IMR-90 (cell line): ENCODE results near the gene SLC16A7. TPM values are rescaled to one million over a fixed set of nuclear protein-coding genes. Genes with fewer than 3 reads are reported as not detected.

Source experiments
- ATAC-seq: fragments of 200-7000 bp; cut with Tn5 transposase; 2 replicates; pipeline ENCODE4 v1.9.1; 2020; ENCODE audit warnings: low read depth, mild to moderate bottlenecking, moderate library complexity
- BruUV-seq: library from RNA; stranded (reverse); fragments of 400-500 nt; replicated peaks from 2 replicates; lab custom pipeline; 2021; lab: Mats Ljungman, UMichigan
- CTCF ChIA-PET: fragments of 300-600 bp; formaldehyde crosslinking; extraction: SDS; loops from one replicate; lab custom pipeline; 2021; ENCODE audit warnings: antibody characterized with exemption; lab: Yijun Ruan, JAX
- POLR2A ChIA-PET: fragments of 300-600 bp; sonication (Branson Sonifier 250); formaldehyde crosslinking; loops from one replicate; lab custom pipeline; 2022; ENCODE audit warnings: antibody characterized with exemption; ENCODE audit not compliant: unreplicated experiment; lab: Charles Lee
- DNase-seq: peaks from one replicate; pipeline ENCODE4 v3.0.0; 2013
- H2AFZ ChIP-seq: replicated peaks from 2 replicates; pipeline ENCODE3; 2013; ENCODE audit warnings: low read length, mild to moderate bottlenecking; ENCODE audit not compliant: poor library complexity
- H2AK5ac ChIP-seq: 2 replicates; pipeline ENCODE4 v1.6.1; 2013; ENCODE audit warnings: low read depth, low read length, inconsistent platforms
- H2AK9ac ChIP-seq: replicated peaks from 2 replicates; pipeline ENCODE3; 2013; ENCODE audit warnings: mild to moderate bottlenecking, low read depth, low read length, moderate library complexity; ENCODE audit not compliant: poor library complexity
- H2BK120ac ChIP-seq: 2 replicates; pipeline ENCODE4 v1.6.1; 2013; ENCODE audit warnings: low read depth, low read length, inconsistent platforms
- H2BK15ac ChIP-seq: 3 replicates; pipeline ENCODE4 v1.6.1; 2013; ENCODE audit warnings: low read depth, low read length, inconsistent platforms
- H2BK20ac ChIP-seq: 2 replicates; pipeline ENCODE4 v1.6.1; 2013; ENCODE audit warnings: low read depth, mild to moderate bottlenecking, inconsistent platforms, low read length, moderate library complexity
- H2BK5ac ChIP-seq: 2 replicates; pipeline ENCODE4 v1.6.1; 2013; ENCODE audit warnings: mild to moderate bottlenecking, low read depth, low read length, inconsistent platforms; ENCODE audit not compliant: poor library complexity, severe bottlenecking
- H3K14ac ChIP-seq: replicated peaks from 2 replicates; pipeline ENCODE4 v1.6.1; 2013; ENCODE audit warnings: low read depth, low read length, inconsistent platforms
- H3K18ac ChIP-seq: 2 replicates; pipeline ENCODE4 v1.6.1; 2013; ENCODE audit warnings: low read depth, low read length, control low read depth
- H3K23ac ChIP-seq: 2 replicates; pipeline ENCODE4 v1.6.1; 2013; ENCODE audit warnings: low read depth, low read length, inconsistent platforms
- H3K27ac ChIP-seq: 2 replicates; pipeline ENCODE4 v1.5.1; 2013; ENCODE audit warnings: mild to moderate bottlenecking, control low read depth, low read length; ENCODE audit not compliant: insufficient read depth
- H3K27me3 ChIP-seq: 2 replicates; pipeline ENCODE4 v1.6.1; 2013; ENCODE audit warnings: low read length; ENCODE audit not compliant: control insufficient read depth, insufficient read depth
- H3K36me3 ChIP-seq: 2 replicates; pipeline ENCODE4 v1.6.1; 2013; ENCODE audit warnings: low read length, mixed read lengths; ENCODE audit not compliant: control insufficient read depth, insufficient read depth
- H3K4ac ChIP-seq: 2 replicates; pipeline ENCODE4 v1.6.1; 2013; ENCODE audit warnings: low read depth, low read length, inconsistent platforms
- H3K4me1 ChIP-seq: 2 replicates; pipeline ENCODE4 v1.6.1; 2013; ENCODE audit warnings: low read length, mixed read lengths; ENCODE audit not compliant: control insufficient read depth, insufficient read depth
- H3K4me2 ChIP-seq: 2 replicates; pipeline ENCODE4 v1.6.1; 2013; ENCODE audit warnings: low read depth, mild to moderate bottlenecking, control low read depth, low read length, moderate library complexity
- H3K4me3 ChIP-seq: 2 replicates; pipeline ENCODE4 v1.5.1; 2013; ENCODE audit warnings: low read depth, mild to moderate bottlenecking, control low read depth, low read length, moderate library complexity; ENCODE audit not compliant: insufficient read depth
- H3K56ac ChIP-seq: 2 replicates; pipeline ENCODE4 v1.6.1; 2013; ENCODE audit warnings: low read length, inconsistent platforms; ENCODE audit not compliant: insufficient read depth; ENCODE audit errors: extremely low read depth
- H3K79me1 ChIP-seq, 2 experiments: 2 replicates each; pipeline ENCODE4 v1.6.1; 2013; ENCODE audit warnings: low read length in 2 of 2, inconsistent platforms in 1 of 2, low read depth in 1 of 2
- H3K9ac ChIP-seq: 2 replicates; pipeline ENCODE4 v1.6.1; 2013; ENCODE audit warnings: low read depth, low read length, control low read depth
- H3K9me1 ChIP-seq: 2 replicates; pipeline ENCODE4 v1.6.1; 2013; ENCODE audit warnings: low read length, inconsistent platforms; ENCODE audit not compliant: insufficient read depth
- H3K9me3 ChIP-seq: 2 replicates; pipeline ENCODE4 v1.6.1; 2013; ENCODE audit warnings: low read length; ENCODE audit not compliant: control insufficient read depth, insufficient read depth
- H4K20me1 ChIP-seq: 2 replicates; pipeline ENCODE4 v1.6.1; 2013; ENCODE audit warnings: low read length, inconsistent platforms; ENCODE audit not compliant: insufficient read depth
- H4K5ac ChIP-seq: 2 replicates; pipeline ENCODE4 v1.6.1; 2013; ENCODE audit warnings: mild to moderate bottlenecking, low read depth, low read length, control low read depth
- H4K8ac ChIP-seq, 2 experiments: 2 replicates each; pipeline ENCODE4 v1.6.1; 2013; ENCODE audit warnings: low read depth in 2 of 2, low read length in 2 of 2, control low read depth in 1 of 2, inconsistent platforms in 1 of 2
- H4K91ac ChIP-seq: 2 replicates; pipeline ENCODE4 v1.6.1; 2013; ENCODE audit warnings: low read depth, low read length, inconsistent platforms; ENCODE audit not compliant: insufficient read depth
- BHLHE40 ChIP-seq: fragments of 150-350 bp; IDR thresholded peaks from 2 replicates; pipeline ENCODE4 v1.6.1; 2016; ENCODE audit warnings: mild to moderate bottlenecking, low read depth, low read length
- CEBPB ChIP-seq: IDR thresholded peaks from 2 replicates; pipeline ENCODE4 v1.6.1; 2012; ENCODE audit warnings: low read depth, low read length, improper control_type of control experiment
- CHD1 ChIP-seq: IDR thresholded peaks from 2 replicates; pipeline ENCODE4 v1.6.1; 2012; ENCODE audit warnings: low read depth, low read length, improper control_type of control experiment
- ELK1 ChIP-seq: fragments of 150-350 bp; IDR thresholded peaks from 2 replicates; pipeline ENCODE4 v1.6.1; 2016; ENCODE audit warnings: low read depth, mild to moderate bottlenecking, low read length, moderate library complexity, borderline replicate concordance
- FOS ChIP-seq: fragments of 150-350 bp; IDR thresholded peaks from 2 replicates; pipeline ENCODE4 v1.6.1; 2016; ENCODE audit warnings: low read depth, low read length
- MAFK ChIP-seq: IDR thresholded peaks from 2 replicates; pipeline ENCODE4 v1.6.1; 2012; ENCODE audit warnings: low read depth, low read length, improper control_type of control experiment
- MAZ ChIP-seq: IDR thresholded peaks from 2 replicates; pipeline ENCODE4 v1.6.1; 2012; ENCODE audit warnings: low read depth, mild to moderate bottlenecking, low read length, improper control_type of control experiment, moderate library complexity, borderline replicate concordance
- MXI1 ChIP-seq: IDR thresholded peaks from 2 replicates; pipeline ENCODE4 v1.6.1; 2012; ENCODE audit warnings: low read depth, mild to moderate bottlenecking, low read length, moderate library complexity, borderline replicate concordance
- NFE2L2 ChIP-seq: fragments of 150-350 bp; IDR thresholded peaks from 2 replicates; pipeline ENCODE4 v1.6.1; 2016; ENCODE audit warnings: low read depth, mild to moderate bottlenecking, low read length
- POLR2A ChIP-seq: IDR thresholded peaks from 2 replicates; pipeline ENCODE4 v1.6.1; 2012; ENCODE audit warnings: mild to moderate bottlenecking, low read depth, low read length
- RAD21 ChIP-seq: IDR thresholded peaks from 2 replicates; pipeline ENCODE4 v1.6.1; 2012; ENCODE audit warnings: low read length, improper control_type of control experiment
- RCOR1 ChIP-seq: IDR thresholded peaks from 2 replicates; pipeline ENCODE4 v1.6.1; 2012; ENCODE audit warnings: mild to moderate bottlenecking, low read length, improper control_type of control experiment; ENCODE audit not compliant: insufficient replicate concordance
- SMC3 ChIP-seq: fragments of 150-350 bp; IDR thresholded peaks from 2 replicates; pipeline ENCODE4 v1.6.1; 2016; ENCODE audit warnings: low read depth, mild to moderate bottlenecking, antibody characterized with exemption, low read length, moderate library complexity
- USF2 ChIP-seq: fragments of 150-350 bp; IDR thresholded peaks from 2 replicates; pipeline ENCODE4 v1.6.1; 2017; ENCODE audit warnings: mild to moderate bottlenecking, antibody characterized with exemption, low read length, low read depth
- WGBS, 2 experiments: methylation state at CpG; one replicate each; pipeline versions ENCODE4 v1.1.5 to v1.1.7; 2013; ENCODE audit warnings: missing lambda C conversion rate in 2 of 2; ENCODE audit not compliant: insufficient read length in 1 of 2; ENCODE audit errors: extremely low coverage in 2 of 2; 5-methylcytosine and 5-hydroxymethylcytosine counted together
- dilution Hi-C: fragments of 300-500 bp; cut with HindIII; formaldehyde crosslinking; loops from one replicate; pipeline ENCODE4 v1.14.3; 2018; ENCODE audit warnings: low sequenced_read_pairs; ENCODE audit not compliant: unreplicated experiment
- in situ Hi-C: fragments of 300-500 bp; cut with MboI; formaldehyde crosslinking; loops from 3 replicates; pipeline ENCODE4 v1.14.3; 2019; ENCODE audit warnings: low sequenced_read_pairs, inconsistent platforms, mixed read lengths
- intact Hi-C: fragments of 100-400 bp; cut with micrococcal nuclease; formaldehyde crosslinking; loops from 2 replicates; pipeline ENCODE4 v1.10.0; 2022
- polyA plus RNA-seq, 3 experiments: library from polyadenylated mRNA; depleted of rRNA; stranded (reverse); fragments of >200 nt; gene quantifications; 2 replicates each; pipeline ENCODE4 v1.2.3, GENCODE V29; 2012; ENCODE audit warnings: low replicate concordance in 1 of 3
- total RNA-seq: library from RNA; depleted of rRNA; stranded (reverse); fragments of >200 nt; gene quantifications from 2 replicates; pipeline ENCODE4 v1.2.3, GENCODE V29; 2012
- TF ChIP-seq, protein P1 (sequence below): conservative IDR thresholded peaks from 2 replicates; pipeline ENCODE4 v1.5.1; 2012; ENCODE audit warnings: mild to moderate bottlenecking, low read depth, low read length, improper control_type of control experiment

SLC16A7 gene
- total and polyA plus RNA-seq, 2 of the 4 experiments (the other 2 are of a cell fraction), result 2.6 to 21.5 TPM

DNA sequence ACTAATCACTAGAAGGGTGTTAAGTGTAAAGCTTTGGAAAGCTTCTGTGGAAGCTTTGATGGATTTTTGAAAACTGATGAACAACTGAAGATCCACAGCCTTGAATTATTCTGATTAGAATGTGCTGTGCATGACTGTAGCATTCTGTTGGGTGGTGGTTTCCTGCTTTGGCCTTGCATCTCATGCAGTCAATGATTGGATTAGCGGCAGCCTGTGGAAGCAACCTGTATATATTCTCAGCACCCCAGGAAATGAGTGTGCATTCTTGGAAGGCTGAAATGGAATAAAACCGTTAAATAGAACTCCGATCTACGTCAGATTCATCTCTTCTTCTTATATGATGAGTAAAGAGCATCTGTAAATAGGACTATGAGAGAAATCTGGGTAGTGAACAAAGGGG is 120.2 kb downstream of the SLC16A7 start:
- POLR2A ChIA-PET, result no interaction called here
- WGBS, 2 experiments, result no CpG with 5 or more reads among the region's 4 CpGs

More for the DNA sequence above, 120.2 kb downstream of the SLC16A7 start:
- Histone ChIP-seq H2BK15ac (no peak overlapping the region), H2AK5ac (no peak overlapping the region), H3K4ac (no peak overlapping the region), H3K27ac (no peak overlapping the region), H2AFZ (no peak overlapping the region), H3K36me3 (no peaks in the 10 kb centered on the region), H4K20me1 (no peaks in the 10 kb centered on the region), H3K9ac (no peak overlapping the region), H2BK120ac (no peak overlapping the region), H4K5ac (no peak overlapping the region), H2BK20ac (no peak overlapping the region), H3K4me1 (no peaks in the 10 kb centered on the region; the same call in 1 of the 2 replicates), H3K9me1 (peaks cover 3% of the 10 kb centered on the region; the same call in 1 of the 2 replicates), H2BK5ac (no peak overlapping the region), H2AK9ac (no peak overlapping the region), H3K4me2 (no peak overlapping the region), H3K79me1 (no peaks in the 10 kb centered on the region), H4K8ac (no peak overlapping the region), H3K56ac (no peak overlapping the region), H4K91ac (no peak overlapping the region), H3K18ac (no peak overlapping the region), H3K14ac (no peak overlapping the region), H3K27me3 (no peaks in the 10 kb centered on the region), H3K9me3 (no peaks in the 10 kb centered on the region), H3K4me3 (no peak overlapping the region), H3K23ac (no peak overlapping the region)
- dilution Hi-C loops (no loop called here), in situ Hi-C loops (no loop called here), intact Hi-C loops (no loop called here)
- TF ChIP-seq, protein P1, sequence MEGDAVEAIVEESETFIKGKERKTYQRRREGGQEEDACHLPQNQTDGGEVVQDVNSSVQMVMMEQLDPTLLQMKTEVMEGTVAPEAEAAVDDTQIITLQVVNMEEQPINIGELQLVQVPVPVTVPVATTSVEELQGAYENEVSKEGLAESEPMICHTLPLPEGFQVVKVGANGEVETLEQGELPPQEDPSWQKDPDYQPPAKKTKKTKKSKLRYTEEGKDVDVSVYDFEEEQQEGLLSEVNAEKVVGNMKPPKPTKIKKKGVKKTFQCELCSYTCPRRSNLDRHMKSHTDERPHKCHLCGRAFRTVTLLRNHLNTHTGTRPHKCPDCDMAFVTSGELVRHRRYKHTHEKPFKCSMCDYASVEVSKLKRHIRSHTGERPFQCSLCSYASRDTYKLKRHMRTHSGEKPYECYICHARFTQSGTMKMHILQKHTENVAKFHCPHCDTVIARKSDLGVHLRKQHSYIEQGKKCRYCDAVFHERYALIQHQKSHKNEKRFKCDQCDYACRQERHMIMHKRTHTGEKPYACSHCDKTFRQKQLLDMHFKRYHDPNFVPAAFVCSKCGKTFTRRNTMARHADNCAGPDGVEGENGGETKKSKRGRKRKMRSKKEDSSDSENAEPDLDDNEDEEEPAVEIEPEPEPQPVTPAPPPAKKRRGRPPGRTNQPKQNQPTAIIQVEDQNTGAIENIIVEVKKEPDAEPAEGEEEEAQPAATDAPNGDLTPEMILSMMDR, result no peak
- TF ChIP-seq MAFK (no peak), ELK1 (no peak), POLR2A (no peak), NFE2L2 (no peak), USF2 (no peak), BHLHE40 (no peak), RCOR1 (no peak), RAD21 (no peak), CHD1 (no peak), FOS (no peak), MAZ (no peak), CEBPB (no peak), SMC3 (no peak), MXI1 (no peak)
- no TSS peak for BruUV-seq
- DNase-seq, result peak; percentile 15
- CTCF ChIA-PET, result no interaction called here
- ATAC-seq, result no peak
